Measurements from ENCODE around the gene SLC7A1. TPM values are rescaled to one million over a fixed set of nuclear protein-coding genes. Genes with fewer than 3 reads are reported as not detected.

SLC7A1 gene
- total and polyA plus RNA-seq, 2 experiments from 2014 or later: 23.0 to 74.7 TPM

DNA sequence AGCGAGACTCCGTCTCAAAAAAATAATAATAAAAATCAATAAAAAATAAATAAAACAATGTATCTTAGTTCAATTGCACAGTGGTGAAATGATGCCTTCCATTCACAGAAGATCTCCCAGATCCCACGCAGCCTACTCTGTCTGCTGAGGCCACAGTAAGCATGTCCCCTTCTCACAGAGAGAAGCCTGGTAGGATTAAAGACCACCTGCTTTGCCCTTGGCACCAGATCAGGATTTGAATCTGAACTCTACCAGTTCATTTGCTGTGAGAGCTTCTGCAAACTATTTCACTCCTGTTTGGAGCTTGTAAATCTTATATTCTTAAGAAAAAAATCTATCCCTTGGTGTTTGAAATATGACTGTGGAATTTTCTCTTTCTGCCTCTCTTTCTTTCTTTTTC lies 2.2 kb upstream of the SLC7A1 start:
- peaks cover 8% of the 10 kb centered on the region; the same call in 1 of the 2 replicates for H3K27me3 ChIP-seq (ENCODE audit: insufficient read depth)
- peaks cover 12% of the 10 kb centered on the region for H3K36me3 Mint-ChIP-seq (ENCODE audit: low read depth)
- H3K27ac ChIP-seq (ENCODE audit: low read depth): no peak overlapping the region
- DNase-seq (ENCODE audit: low spot score) (no peak), ATAC-seq (no peak)
- H3K79me2 ChIP-seq (replicated peaks; ENCODE audit: insufficient read depth): peaks cover 25% of the 10 kb centered on the region
- H3K27ac Mint-ChIP-seq: no peak overlapping the region
- H3K36me3 ChIP-seq (ENCODE audit: insufficient read depth): no peaks in the 10 kb centered on the region
- peaks cover 10% of the 10 kb centered on the region for H4K20me1 ChIP-seq (replicated peaks; ENCODE audit: insufficient read depth)
- H3K4me1 Mint-ChIP-seq: peaks cover 24% of the 10 kb centered on the region
- no peaks in the 10 kb centered on the region for H3K9me3 Mint-ChIP-seq
- TF ChIP-seq CREB1 (CRISPR knock-in tag; IDR thresholded peaks at IDR 0.05; ENCODE audit: low read depth) (no peak), EZH2phosphoT487 (IDR thresholded peaks at IDR 0.05; ENCODE audit: unreplicated experiment) (no peak), CTCF (conservative IDR thresholded peaks at IDR 0.05; ENCODE audit: low read depth in 2 of 2) (no peak), ZNF114 (CRISPR knock-in tag; IDR thresholded peaks at IDR 0.05) (no peak), JUNB (IDR thresholded peaks at IDR 0.05; ENCODE audit: unreplicated experiment) (no peak), STAT1 (IDR thresholded peaks at IDR 0.05; ENCODE audit: unreplicated experiment) (no peak), ZNF331 (CRISPR knock-in tag; IDR thresholded peaks at IDR 0.05; ENCODE audit: low read depth) (no peak), POLR2AphosphoS5 (IDR thresholded peaks at IDR 0.05; ENCODE audit: low read depth) (no peak), EZH2 (IDR thresholded peaks at IDR 0.05; ENCODE audit: low read depth, unreplicated experiment) (no peak), REST (IDR thresholded peaks at IDR 0.05; ENCODE audit: unreplicated experiment) (no peak)
- TF ChIP-seq, protein P1, sequence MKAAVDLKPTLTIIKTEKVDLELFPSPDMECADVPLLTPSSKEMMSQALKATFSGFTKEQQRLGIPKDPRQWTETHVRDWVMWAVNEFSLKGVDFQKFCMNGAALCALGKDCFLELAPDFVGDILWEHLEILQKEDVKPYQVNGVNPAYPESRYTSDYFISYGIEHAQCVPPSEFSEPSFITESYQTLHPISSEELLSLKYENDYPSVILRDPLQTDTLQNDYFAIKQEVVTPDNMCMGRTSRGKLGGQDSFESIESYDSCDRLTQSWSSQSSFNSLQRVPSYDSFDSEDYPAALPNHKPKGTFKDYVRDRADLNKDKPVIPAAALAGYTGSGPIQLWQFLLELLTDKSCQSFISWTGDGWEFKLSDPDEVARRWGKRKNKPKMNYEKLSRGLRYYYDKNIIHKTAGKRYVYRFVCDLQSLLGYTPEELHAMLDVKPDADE (IDR thresholded peaks at IDR 0.05): no peak
- TF ChIP-seq, protein P2, sequence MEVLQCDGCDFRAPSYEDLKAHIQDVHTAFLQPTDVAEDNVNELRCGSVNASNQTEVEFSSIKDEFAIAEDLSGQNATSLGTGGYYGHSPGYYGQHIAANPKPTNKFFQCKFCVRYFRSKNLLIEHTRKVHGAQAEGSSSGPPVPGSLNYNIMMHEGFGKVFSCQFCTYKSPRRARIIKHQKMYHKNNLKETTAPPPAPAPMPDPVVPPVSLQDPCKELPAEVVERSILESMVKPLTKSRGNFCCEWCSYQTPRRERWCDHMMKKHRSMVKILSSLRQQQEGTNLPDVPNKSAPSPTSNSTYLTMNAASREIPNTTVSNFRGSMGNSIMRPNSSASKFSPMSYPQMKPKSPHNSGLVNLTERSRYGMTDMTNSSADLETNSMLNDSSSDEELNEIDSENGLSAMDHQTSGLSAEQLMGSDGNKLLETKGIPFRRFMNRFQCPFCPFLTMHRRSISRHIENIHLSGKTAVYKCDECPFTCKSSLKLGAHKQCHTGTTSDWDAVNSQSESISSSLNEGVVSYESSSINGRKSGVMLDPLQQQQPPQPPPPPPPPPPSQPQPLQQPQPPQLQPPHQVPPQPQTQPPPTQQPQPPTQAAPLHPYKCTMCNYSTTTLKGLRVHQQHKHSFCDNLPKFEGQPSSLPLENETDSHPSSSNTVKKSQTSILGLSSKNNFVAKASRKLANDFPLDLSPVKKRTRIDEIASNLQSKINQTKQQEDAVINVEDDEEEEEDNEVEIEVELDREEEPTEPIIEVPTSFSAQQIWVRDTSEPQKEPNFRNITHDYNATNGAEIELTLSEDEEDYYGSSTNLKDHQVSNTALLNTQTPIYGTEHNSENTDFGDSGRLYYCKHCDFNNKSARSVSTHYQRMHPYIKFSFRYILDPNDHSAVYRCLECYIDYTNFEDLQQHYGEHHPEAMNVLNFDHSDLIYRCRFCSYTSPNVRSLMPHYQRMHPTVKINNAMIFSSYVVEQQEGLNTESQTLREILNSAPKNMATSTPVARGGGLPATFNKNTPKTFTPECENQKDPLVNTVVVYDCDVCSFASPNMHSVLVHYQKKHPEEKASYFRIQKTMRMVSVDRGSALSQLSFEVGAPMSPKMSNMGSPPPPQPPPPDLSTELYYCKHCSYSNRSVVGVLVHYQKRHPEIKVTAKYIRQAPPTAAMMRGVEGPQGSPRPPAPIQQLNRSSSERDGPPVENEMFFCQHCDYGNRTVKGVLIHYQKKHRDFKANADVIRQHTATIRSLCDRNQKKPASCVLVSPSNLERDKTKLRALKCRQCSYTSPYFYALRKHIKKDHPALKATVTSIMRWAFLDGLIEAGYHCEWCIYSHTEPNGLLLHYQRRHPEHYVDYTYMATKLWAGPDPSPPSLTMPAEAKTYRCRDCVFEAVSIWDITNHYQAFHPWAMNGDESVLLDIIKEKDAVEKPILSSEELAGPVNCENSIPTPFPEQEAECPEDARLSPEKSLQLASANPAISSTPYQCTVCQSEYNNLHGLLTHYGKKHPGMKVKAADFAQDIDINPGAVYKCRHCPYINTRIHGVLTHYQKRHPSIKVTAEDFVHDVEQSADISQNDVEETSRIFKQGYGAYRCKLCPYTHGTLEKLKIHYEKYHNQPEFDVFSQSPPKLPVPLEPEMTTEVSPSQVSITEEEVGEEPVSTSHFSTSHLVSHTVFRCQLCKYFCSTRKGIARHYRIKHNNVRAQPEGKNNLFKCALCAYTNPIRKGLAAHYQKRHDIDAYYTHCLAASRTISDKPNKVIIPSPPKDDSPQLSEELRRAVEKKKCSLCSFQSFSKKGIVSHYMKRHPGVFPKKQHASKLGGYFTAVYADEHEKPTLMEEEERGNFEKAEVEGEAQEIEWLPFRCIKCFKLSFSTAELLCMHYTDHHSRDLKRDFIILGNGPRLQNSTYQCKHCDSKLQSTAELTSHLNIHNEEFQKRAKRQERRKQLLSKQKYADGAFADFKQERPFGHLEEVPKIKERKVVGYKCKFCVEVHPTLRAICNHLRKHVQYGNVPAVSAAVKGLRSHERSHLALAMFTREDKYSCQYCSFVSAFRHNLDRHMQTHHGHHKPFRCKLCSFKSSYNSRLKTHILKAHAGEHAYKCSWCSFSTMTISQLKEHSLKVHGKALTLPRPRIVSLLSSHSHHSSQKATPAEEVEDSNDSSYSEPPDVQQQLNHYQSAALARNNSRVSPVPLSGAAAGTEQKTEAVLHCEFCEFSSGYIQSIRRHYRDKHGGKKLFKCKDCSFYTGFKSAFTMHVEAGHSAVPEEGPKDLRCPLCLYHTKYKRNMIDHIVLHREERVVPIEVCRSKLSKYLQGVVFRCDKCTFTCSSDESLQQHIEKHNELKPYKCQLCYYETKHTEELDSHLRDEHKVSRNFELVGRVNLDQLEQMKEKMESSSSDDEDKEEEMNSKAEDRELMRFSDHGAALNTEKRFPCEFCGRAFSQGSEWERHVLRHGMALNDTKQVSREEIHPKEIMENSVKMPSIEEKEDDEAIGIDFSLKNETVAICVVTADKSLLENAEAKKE (CRISPR knock-in tag; IDR thresholded peaks at IDR 0.05): no peak
- H3K4me2 ChIP-seq: no peak overlapping the region
- H3K9me2 ChIP-seq (ENCODE audit: insufficient read depth): no peaks in the 10 kb centered on the region
- peaks cover 5% of the 10 kb centered on the region; the same call in 1 of the 2 replicates for H3F3A ChIP-seq (replicated peaks; ENCODE audit: low read depth)
- H3K4me3 ChIP-seq: no peak overlapping the region
- no peak overlapping the region for H2AFZ ChIP-seq
- H3K27me3 Mint-ChIP-seq (ENCODE audit: insufficient read depth, low read depth, poor library complexity): peaks cover 15% of the 10 kb centered on the region
- no peak overlapping the region for H3K4me3 Mint-ChIP-seq
- peaks cover 14% of the 10 kb centered on the region for H3K4me1 ChIP-seq (ENCODE audit: insufficient read depth)
